ENCODE results near the gene WDR17. TPM values are rescaled to one million over a fixed set of nuclear protein-coding genes. Genes with fewer than 3 reads are reported as not detected.
"Not testable (repeated sequence)": the region's sequence is repeated elsewhere in the genome, so short reads cannot be mapped to it uniquely, and the experiment has no call there.

The WDR17 gene
- total RNA-seq, 2 experiments from 2014 or later: 0.83 to 0.87 TPM

DNA sequence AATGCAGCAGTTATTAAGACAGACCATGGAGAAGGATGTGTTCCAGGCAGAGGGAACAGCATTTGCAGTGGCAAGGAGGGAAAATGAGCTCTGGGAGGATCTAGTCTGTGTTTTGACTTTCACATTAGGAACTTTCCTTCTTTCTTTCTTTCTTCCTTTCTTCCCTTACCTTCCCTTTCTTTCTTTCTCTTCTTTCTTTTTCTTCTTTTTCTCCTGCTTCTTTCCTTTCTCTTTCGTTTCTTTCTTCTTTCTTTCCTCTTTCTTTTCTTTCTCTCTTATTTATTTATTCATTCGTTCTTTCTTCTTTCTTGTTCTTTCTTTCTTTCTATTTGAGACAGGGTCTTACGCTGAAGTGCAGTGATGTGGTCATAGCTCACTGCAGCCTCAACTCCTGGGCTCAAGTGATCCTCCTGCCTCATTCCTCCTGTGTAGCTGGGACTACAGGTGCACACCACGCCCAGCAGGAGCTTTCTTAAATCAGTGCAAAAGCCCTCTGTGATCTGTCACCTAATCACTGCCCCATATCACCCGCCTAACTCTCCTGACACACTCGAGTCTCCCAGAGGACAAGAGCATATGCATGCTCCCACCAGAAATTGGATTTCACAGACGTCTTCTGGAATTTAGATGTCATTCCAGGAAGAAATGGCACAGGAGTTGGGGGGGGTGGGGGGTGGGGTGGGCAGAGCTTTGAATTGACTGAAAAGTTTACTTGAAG lies 145.1 kb downstream of the WDR17 start:
- DNase-seq: no peak
- ChIA-PET CTCF (interaction anchor here (1.6 kb wide), 1 partner anchor 15 kb away, joined by 5 read pairs; the partner anchor contains the start of gene SPATA4), POLR2A (no interaction called here)
- Mint-ChIP-seq H3K27me3 (peaks cover 22% of the 10 kb centered on the region), H3K9me3 (no peaks in the 10 kb centered on the region), H3K36me3 (ENCODE audit: low read depth) (no peaks in the 10 kb centered on the region), H3K4me1 (no peaks in the 10 kb centered on the region), H3K4me3 (no peak overlapping the region), H3K27ac (no peak overlapping the region)

DNA sequence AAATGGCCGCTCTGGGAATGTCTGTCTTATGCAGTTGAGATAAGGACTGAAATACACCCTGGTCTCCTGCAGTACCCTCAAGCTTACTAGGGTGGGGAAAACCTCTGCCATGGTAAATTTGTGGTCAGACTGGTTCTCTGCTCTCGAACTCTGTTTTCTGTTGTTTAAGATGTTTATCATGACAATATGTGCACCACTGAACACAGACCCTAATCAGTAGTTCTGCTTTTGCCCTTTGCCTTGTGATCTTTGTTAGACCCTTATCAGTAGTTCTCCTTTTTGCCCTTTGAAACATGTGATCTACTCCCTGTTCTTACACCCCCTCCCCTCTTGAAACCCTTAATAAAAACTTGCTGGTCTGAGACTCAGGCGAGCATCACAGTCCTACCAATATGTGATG lies 146.7 kb downstream of the WDR17 start:
- H3K36me3 Mint-ChIP-seq (ENCODE audit: low read depth); H3K9me3 Mint-ChIP-seq; H3K27ac Mint-ChIP-seq; H3K4me1 Mint-ChIP-seq; POLR2A ChIA-PET; H3K4me3 Mint-ChIP-seq; DNase-seq: not testable (repeated sequence)
- CTCF ChIA-PET: interaction anchor here (0.6 kb wide), 1 partner anchor 627 kb away, joined by 3 read pairs; no protein-coding TSS in a partner anchor
- H3K27me3 Mint-ChIP-seq: peaks cover 16% of the 10 kb centered on the region

DNA sequence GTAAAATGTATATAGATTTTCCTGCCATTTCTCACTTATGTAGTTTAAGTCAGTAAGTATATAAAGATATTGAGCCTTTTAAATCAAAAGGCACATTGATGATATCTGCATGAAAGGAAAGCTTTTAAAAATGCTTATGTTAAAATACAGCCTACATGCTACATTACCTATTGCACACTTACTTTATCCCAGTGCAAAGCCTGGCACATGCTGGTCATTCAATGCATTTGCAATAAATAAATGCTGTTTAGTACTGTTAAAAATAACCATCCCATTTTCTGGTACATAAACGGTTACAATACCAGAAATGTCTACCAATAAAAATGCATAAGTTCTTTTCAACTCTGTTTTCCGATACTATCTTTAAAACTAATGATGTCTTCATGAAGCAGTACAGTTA lies 151.9 kb downstream of the WDR17 start:
- no peaks in the 10 kb centered on the region for H3K4me1 Mint-ChIP-seq
- no peak for DNase-seq
- CTCF ChIA-PET: no interaction called here
- H3K4me3 Mint-ChIP-seq: no peak overlapping the region
- no peaks in the 10 kb centered on the region for H3K36me3 Mint-ChIP-seq (ENCODE audit: low read depth)
- H3K27me3 Mint-ChIP-seq: peaks cover 2% of the 10 kb centered on the region
- H3K9me3 Mint-ChIP-seq: no peaks in the 10 kb centered on the region
- POLR2A ChIA-PET: no interaction called here
- H3K27ac Mint-ChIP-seq: no peak overlapping the region

DNA sequence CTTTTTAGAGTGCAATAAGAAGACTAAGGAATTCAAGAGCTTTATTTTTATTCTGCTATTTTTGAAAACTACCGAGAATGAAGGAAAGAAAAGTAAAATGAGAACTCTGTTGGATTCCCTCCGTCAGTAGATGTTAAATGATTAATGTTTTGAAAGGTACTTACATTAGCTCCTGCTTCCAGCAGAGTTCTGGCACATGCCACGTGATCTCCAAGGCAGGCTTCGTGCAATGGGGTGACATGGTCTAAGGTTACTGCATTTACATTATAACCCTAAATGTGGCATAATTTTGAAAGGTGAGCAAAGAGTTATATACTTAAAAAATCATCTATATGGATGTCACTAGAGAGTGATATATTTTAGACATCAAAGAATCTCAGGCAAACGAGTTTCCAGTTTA lies 156.5 kb downstream of the WDR17 start:
- no peaks in the 10 kb centered on the region for H3K9me3 Mint-ChIP-seq
- no peaks in the 10 kb centered on the region for H3K27me3 Mint-ChIP-seq
- DNase-seq: no peak
- no peak overlapping the region for H3K4me3 Mint-ChIP-seq
- H3K4me1 Mint-ChIP-seq: no peaks in the 10 kb centered on the region
- no peak overlapping the region for H3K27ac Mint-ChIP-seq
- ChIA-PET CTCF (no interaction called here), POLR2A (no interaction called here)
- no peaks in the 10 kb centered on the region for H3K36me3 Mint-ChIP-seq (ENCODE audit: low read depth)

DNA sequence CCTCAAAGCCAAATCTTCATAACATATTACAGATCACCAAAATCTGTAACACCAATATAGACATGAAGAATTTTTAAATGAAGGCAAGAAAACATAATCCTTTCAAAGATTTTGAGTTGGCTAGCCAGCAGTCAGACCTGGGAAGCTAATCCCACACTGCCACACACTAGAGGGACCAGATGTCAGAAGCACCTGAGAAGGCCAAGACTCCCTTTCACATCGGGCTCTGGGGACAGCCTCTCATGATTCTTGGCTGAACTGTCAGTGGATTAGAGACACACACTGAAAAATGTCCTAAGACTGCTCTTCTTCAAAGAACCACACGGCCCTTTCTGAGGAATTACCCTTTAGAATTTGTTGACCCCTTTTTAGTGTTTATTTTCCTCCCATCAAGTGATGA lies 157.9 kb downstream of the WDR17 start:
- ChIA-PET POLR2A (no interaction called here), CTCF (no interaction called here)
- Mint-ChIP-seq H3K4me3 (no peak overlapping the region), H3K27ac (no peak overlapping the region), H3K36me3 (ENCODE audit: low read depth) (no peaks in the 10 kb centered on the region), H3K4me1 (no peaks in the 10 kb centered on the region), H3K27me3 (no peaks in the 10 kb centered on the region), H3K9me3 (no peaks in the 10 kb centered on the region)
- DNase-seq: no peak

DNA sequence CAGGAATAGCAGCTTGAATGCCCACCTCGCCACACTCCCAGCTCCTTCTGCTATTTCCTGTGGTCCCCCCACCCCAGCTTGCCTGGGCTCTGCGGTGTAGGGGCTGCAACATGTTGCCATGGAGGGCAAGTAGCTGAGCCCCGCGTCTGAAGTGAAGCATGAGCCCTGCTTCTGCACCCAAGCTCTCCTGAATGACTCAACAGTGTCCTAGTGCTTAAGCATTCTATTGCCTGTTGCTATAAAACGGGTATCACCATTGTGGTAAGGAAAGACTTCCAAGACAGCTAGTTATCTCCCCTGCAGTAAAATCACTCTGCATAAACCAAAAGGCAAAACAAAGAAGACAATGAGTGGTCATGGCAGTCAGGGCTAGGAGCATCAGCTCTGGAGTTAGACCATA lies 161.1 kb downstream of the WDR17 start:
- CTCF ChIA-PET: no interaction called here
- H3K36me3 Mint-ChIP-seq (ENCODE audit: low read depth): no peaks in the 10 kb centered on the region
- H3K4me1 Mint-ChIP-seq: no peaks in the 10 kb centered on the region
- H3K9me3 Mint-ChIP-seq: no peaks in the 10 kb centered on the region
- H3K4me3 Mint-ChIP-seq: no peak overlapping the region
- H3K27me3 Mint-ChIP-seq: no peaks in the 10 kb centered on the region
- H3K27ac Mint-ChIP-seq: no peak overlapping the region
- POLR2A ChIA-PET: no interaction called here
- DNase-seq: no peak

DNA sequence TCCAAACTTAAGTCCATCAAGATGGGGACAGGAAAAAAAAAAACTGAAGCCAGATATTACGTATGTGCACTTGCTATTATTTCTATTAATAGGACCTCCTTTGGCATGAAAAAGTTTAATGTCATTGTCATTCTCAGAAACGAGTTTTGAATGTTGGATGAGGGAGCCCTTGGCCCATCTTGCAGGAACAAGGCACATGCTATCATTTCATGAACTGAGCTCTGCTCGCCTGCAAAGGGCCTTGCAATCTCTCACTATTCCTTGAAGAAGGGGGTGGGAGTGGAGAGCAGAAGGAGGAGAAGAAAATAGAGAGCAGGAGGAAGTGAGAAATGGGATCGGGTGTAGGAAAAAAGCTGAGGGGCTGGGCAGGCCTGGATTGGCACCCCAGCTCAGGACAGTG lies 164.0 kb downstream of the WDR17 start:
- DNase-seq: no peak
- no peaks in the 10 kb centered on the region for H3K36me3 Mint-ChIP-seq (ENCODE audit: low read depth)
- peaks cover 4% of the 10 kb centered on the region for H3K27me3 Mint-ChIP-seq
- no peaks in the 10 kb centered on the region for H3K9me3 Mint-ChIP-seq
- ChIA-PET CTCF (interaction anchor here (0.6 kb wide), 1 partner anchor 78 kb away, joined by 4 read pairs; no protein-coding TSS in a partner anchor), POLR2A (no interaction called here)
- H3K27ac Mint-ChIP-seq: no peak overlapping the region
- H3K4me1 Mint-ChIP-seq: no peaks in the 10 kb centered on the region
- no peak overlapping the region for H3K4me3 Mint-ChIP-seq

Other genes with a start within 250 kb of the WDR17 start
- not detected for gene SPATA4, start 129.7 kb downstream of the WDR17 start, total RNA-seq
- gene ASB5, start 203.4 kb downstream of the WDR17 start, total RNA-seq: not detected